ENCODE results near the gene CPNE5.

- TF ChIP-seq CTCF (IDR thresholded peaks at IDR 0.05) (no peak), EP300 (IDR thresholded peaks at IDR 0.05) (no peak), POLR2AphosphoS5 (IDR thresholded peaks at IDR 0.05) (no peak)
Measured at GRCh38 chr6:36809941-36810803, 29.1 kb downstream of the CPNE5 start.

Measured in stomach (tissue), 4 donors.